T-helper 1 cell treated with Interleukin-12 subunit alpha and Interleukin-12 subunit beta and Interleukin-4 antibody, amounts not matched to agents 30 ng/mL and 1 ng/mL, for 36 hours (primary cell): Measurements from ENCODE around the gene ALG8. TPM values are rescaled to one million over a fixed set of nuclear protein-coding genes. Genes with fewer than 3 reads are reported as not detected.

Experiments used
- intact Hi-C: fragments of 100-400 bp; cut with micrococcal nuclease; formaldehyde crosslinking; loops from one replicate; pipeline ENCODE4 v1.15.1; 2024
- total RNA-seq: library from RNA; stranded (reverse); gene quantifications from 2 replicates; pipeline ENCODE4 v1.2.3, GENCODE V29; 2022

Gene ALG8
- total RNA-seq, 1 donor from 2014 or later, result 55.6 TPM

DNA sequence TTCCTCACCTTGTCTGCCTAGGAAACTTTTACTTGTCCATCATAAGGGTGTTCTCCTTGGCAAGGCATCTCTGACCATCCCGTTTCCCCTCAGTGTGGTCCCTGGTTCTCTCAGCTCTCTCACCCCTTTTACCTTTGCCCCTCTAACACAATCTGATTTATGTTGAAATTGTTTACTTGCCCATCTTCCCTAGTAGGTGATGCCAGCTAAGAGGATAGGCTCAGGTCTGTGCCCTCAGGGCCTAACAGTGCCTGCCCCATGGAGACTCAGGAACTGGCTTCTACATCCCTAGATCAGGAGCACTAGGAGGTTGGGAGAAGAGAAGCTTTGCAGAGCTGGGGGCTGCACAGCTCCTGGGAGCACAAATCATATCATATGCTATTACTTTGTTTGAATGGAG lies 21.1 kb upstream of the ALG8 start:
- intact Hi-C loops, result no loop called here

DNA sequence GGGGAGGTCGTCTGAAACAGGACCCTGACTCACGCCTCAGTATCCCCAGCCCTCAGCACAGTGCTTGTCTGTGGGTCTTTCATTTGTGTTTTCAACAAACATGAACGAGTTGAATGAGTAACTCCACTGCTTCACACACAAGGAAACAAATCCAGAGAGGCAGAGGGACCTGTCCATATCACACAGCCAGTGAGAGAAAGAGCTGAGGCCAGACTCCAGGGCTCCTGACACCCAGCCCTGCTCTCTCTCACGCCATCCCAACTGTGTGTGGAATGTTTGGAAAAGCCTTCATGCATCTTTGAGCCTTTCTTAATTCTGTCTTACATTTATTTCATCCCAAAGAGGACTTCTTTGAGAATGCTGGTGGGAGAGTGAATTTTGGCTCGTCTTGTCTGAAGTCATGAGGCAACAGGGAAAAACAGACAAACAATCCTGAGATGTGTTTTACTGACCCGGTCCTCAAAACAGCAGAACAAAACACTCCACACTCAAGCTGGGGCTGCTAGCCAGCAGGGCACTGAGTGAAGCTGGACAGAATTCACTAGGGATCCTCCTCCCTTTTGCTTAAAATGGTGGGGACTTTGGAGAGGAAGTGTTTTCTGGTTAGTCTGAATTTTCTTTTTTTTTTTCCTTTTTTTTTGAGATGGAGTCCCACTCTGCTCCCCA lies 19.7 kb upstream of the ALG8 start:
- intact Hi-C loops, result no loop called here

DNA sequence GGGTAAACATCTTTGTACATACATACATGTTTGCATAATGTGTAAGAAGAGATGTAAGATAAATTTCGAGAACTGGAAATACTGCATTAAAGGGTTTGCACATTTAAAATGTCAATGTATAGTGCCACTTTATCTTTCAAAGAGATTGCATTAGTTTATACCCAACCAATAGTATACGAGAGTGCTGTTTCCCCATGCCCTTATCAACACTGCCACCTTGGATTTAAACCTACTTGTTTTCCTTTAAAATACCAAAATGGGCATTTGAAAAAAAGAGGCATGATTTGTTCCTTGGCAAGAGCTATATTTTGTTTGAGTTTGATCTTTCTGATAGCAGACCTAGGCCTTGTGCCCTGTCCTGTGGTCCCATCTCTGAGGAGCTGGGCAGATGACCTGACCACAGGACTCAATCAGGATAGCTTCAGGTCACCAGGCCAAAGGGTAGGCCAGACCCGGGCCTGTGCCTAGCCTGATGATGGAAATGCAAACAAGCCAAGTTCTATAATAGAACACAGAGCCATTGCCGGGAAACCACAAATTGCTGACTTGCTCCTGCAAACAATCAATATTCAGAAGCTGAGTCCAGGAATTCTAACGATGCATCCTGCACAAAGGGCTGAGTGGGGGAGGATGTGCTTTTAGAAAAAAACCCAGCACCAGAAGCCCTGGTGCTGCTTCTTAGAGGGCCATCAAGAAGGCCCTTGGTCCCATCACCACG lies 16.9 kb upstream of the ALG8 start:
- intact Hi-C loops, result no loop called here

DNA sequence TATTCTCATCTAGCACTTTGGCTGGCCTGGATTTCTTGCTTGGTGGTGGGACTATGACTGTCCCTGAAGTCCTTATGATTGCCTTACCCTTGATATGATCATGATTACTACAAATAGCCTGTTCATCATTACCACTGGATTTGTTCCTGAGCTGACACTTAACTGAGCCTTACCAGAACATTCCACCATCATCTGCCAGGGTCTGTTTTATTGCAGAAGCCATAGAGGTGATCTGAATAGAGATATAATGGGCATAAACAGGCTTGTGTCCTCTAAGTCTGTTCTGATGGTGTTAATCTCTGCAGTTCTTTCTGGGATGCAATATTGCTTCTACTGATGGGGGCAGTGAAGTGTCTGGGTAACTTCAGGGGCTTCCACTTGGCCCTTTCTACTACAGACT lies 12.4 kb upstream of the ALG8 start:
- intact Hi-C loops, result no loop called here

DNA sequence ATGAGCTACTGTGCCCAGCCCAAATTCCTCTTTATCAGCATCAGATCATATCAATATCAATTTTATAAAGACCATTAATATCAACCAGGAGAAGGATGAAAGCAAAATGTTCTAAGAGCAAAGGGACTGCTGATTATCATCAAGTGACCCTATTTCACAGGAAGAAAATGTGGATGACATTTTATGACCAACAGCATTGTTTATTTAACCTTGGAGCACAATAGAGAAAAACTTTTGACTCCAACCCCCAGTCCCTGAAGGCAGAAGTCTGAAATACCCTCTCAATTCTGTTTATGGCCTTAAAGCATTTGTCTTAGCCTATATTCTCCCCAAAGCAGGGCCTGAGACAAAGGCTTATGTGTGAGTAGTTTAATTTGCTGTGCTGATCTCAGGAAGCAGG lies 11.3 kb upstream of the ALG8 start:
- intact Hi-C loops, result no loop called here

DNA sequence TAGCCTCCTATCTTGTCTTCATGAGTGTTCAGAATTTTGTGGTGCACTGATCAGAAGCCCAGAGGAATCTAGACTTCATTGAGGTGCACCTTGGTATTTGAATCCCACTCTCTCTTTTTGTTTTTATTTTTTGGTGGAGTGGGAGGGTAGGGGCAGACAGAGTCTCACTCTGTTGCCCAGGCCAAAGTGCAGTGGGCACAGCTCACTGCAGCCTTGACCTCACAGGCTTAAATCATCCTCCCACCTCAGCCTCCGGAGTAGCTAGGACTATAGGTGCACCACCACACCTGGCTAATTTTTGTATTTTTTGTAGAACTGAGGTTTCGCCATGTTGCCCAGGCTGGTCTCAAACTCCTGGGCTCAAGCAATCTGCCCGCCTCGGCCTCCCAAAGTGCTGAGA lies 10.9 kb upstream of the ALG8 start:
- intact Hi-C loops, result no loop called here

DNA sequence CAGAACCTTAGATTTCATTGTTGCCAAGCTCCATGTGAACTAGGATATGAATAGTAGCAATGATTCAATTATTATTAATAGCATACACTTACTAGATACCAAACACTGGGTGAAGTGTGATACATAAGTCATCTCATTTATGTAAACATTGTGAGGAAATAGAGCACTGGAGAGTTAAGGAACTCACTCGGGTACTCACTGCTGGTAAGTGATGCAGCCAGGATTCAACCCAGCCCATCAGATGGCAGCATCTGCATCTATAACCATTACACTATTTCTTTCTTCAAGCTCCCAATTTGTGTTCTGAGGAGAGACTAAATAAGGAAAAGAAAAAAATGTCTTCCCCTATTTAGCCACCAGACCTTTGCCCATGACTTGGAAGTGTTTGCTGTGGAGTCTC lies 10.2 kb upstream of the ALG8 start:
- intact Hi-C loops, result loop anchor here (1.0 kb wide), 1 partner anchor 437 kb away; no protein-coding TSS in a partner anchor

DNA sequence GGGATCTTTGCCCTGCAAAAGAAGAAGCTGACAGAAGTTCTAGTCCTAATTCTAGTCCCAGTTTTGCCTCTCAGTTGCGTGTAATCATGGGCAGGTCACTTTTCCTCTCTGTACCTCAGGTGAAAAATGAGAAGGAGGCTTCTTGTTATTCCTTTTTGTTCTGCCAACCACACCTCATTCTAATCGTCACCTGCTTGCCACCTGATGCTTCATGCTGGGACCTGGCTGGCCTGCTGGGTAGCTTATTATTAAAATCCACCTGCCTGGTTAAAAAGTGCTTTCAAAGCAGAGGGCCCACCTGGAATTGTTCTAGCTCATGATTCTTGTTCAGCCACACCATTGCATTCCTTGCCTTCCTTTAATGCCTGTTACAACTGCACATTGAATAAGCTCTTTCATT lies 8.4 kb upstream of the ALG8 start:
- intact Hi-C loops, result no loop called here

DNA sequence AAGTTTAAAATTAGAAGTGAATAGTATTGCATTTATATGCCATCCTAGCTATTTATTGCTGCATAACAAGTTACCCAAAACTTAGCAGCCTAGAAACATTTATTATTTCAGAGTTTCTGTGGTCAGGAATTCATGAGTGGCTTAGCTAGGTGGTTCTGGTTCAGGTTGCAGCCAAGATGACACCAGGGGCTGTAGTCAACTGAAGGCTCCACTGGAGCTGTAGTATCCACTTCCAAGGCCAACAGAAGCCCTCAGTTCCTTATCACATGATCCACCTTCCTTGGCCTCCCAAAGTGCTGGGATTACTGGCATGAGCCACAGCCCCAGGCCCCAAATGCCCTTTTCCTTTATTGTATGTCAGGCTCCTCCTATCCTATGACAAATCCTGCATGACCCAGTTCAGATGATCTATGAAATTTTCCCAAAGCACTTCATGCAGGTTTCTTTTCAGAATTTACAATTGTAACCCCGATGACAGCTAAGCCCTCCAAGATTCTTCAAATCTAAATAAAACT lies 6.1 kb upstream of the ALG8 start:
- intact Hi-C loops, result no loop called here

DNA sequence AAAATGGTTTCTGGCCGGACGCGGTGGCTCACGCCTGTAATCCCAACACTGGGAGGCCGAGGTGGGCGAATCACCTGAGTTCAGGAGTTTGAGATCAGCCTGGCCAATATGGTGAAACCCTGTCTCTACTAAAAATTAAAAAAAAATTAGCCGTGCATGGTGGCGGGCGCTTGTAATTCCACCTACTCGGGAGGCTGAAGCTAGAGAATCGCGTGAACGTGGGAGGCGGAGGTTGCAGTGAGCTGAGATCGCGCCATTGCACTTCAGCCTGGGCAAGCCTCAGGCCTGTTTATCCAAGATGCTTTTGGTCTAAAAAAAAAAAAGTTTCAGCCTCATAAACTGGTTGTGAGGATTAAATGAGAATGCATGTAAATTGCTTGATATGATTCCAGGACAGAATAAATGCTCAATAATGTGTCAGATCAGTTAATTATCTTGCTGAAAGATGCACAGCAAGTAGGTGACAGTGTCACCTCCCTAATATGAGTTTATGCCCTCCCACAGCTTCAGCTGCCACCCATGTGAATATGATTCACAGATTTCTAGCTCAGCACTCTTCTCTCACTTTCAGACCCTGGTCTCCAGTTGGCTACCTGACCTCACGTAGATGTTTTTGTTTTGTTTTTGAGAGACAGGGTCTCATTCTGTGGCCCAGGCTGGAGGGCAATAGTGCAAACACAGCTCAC lies 1.1 kb upstream of the ALG8 start:
- intact Hi-C loops, result loop anchor here (1.0 kb wide), 1 partner anchor 424 kb away; no protein-coding TSS in a partner anchor

DNA sequence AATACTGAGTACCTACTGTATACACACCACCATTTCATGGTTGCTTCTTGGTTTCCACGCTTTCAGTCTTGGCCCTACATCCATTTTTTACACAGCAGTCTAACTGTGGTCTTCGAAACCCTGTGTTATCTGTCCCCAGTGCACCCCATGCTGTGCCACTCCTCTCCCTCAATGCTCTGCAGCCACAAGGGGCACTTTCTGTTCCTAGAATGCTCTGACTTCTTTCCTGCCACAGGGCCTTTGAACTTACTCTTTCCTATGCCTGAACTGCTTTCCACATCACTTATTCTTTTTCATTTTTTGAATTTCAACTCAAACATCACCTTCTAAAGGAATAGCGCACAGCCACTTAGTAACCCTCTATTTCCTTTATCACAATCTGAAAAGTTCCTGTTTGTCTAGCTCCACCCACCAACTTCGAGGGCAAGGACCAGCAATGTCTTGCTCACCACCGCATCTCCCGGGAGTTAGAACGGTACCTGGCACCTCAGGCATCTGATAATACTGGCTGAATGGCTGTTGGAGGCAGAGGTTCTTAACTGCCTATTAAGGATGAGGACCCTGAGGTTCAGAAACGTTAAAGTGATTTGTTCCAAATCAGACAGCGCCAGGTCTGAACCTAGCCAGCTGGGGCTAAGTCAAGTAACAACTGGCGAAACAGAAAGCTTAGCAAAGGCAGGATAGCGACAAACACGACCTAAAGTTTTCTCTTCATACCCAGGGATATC lies 568 bp downstream of the ALG8 start:
- intact Hi-C loops, result loop anchor here (1.0 kb wide), 12 partner anchors 45 to 502 kb away; partner anchors contain the start of genes AAMDC, CLNS1A, GAB2 and INTS4

DNA sequence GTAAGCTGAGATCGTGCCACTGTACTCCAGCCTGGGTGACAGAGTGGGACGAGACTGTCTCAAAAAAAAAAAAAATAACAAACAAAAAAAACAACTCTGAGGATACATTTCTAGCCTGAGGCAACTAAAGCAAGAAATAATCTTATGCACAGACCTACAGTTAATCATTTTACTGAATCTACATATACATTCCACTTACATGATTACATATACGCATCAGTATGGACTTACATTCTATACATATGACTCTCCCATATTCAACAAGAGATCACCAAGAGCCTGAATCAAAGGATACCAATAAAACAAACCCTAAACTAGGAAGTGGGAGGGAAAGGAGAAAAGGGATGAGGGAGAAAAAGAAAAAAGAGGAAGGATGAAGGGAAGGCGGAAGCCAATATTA lies 1.1 kb downstream of the ALG8 start:
- intact Hi-C loops, result no loop called here

DNA sequence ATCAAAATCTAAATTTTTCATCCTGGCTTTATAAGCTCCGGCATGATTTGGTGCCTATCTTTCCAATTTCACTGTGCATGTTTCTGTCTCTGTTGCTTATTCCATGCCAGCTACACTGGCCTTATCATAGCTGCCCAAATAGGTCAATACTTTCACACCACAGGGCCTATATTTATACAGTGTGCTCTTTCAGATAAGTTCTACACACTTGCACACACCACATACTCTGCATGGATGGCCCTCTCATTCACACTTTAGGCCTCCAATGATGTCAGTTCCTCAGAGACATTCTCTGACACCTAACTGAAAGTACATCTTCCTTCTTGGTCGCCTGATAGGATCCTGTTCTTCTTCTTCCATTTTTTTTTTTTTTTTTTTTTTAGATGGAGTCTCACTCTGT lies 7.0 kb downstream of the ALG8 start:
- intact Hi-C loops, result no loop called here

DNA sequence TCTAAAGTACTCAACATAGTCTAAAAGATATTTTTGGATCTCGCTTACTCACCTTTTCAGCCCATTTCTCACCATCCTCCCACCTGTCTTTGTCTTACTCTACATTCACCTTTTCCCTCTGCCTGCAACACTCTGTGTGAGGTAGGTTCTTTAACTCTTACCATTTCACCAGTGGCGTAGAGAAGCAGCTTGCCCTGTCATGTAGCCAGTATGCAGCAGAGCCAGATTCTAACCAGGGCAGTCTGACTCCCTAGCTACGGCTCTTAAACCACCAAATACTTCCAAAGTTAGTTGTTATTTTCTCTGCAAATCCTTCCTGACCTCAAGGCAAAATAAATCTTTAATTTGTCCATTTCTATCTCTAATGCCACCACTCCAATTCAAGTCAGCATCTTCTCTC lies 7.5 kb downstream of the ALG8 start:
- intact Hi-C loops, result no loop called here

DNA sequence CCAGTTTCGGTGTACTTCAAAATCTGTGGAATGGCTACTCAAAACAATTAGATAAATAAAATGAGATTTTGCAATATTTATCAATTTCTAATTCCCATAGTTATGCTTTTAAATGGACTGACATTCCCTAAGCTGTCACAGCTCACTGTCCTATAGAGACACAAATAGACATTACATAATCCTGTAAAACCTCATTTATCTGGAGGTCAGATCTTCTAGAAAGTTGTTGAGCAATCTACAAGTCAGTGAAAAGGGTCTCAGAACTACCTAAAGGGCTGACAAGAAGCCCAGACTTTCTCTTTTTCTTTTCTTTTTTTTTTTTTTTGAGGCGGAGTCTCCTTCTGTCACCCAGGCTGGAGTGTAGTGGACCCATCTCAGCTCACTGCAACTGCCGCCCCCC lies 12.0 kb downstream of the ALG8 start:
- intact Hi-C loops, result no loop called here

DNA sequence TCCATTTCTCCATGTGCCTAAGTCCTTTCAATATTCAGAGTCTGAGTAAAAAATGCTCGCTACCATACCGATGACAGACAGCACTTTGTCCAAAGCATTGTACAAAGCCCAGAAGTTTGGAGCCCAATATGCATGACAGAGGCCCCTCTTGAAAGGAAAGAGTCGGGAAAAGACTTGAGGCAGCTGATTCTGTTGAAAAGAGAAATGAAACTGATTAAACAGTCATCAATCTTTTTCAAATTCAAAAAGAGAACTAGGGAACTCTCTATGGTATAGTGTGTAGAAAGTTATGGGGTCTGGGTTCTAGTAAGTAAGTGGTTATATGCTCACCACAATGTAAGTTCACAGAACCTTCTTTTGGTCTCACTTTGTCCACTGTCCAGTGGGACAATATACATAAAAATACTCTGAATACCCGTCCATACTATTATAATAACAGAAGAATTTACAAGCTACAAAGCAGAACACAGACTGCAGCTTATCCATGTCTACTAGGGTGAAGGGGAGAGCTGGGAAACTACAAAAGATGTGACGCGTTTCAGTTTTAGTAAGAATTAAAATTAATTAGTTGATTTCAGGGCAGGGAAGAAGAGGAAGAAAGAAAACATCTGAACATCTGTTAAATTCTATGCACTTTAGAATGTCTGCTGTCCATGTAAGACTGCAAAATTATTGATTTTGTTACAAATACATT lies 26.7 kb downstream of the ALG8 start:
- intact Hi-C loops, result no loop called here

DNA sequence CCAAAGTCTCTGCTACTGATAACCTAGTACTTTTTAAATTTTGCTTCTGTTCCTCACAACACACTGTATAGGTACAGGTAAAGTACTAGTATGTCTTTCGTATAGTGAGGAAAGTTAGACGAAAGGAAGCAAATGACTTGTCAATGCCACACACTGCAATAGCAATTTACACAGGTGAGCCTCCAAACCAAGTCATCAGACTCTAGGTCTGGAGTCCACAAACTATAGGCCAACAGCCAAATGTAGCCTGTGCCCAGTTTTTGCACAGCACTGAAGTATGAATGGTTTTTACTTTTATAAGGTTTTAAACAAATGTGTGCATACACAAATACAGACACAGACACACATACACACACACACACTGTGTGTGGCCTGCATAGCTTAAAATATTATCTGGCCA lies 28.1 kb downstream of the ALG8 start:
- intact Hi-C loops, result no loop called here

DNA sequence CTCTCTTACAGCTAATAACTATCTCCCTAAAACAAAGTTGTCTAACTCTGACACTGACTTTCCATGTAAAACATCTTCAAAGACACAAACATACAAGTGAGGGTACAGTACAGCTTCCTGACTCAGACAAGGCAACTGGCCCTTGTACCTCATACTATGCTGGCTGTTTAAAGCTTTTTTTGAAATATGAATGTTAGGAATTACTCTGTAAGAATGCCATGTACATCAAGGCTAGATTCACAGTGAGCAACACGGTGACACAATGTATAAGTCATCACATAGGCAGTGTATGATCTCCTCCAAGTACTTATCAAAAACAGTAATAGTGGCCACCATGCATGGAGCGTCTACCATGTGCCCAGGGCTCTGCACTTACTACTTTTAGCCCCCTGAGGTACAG lies 28.6 kb downstream of the ALG8 start:
- intact Hi-C loops, result no loop called here

DNA sequence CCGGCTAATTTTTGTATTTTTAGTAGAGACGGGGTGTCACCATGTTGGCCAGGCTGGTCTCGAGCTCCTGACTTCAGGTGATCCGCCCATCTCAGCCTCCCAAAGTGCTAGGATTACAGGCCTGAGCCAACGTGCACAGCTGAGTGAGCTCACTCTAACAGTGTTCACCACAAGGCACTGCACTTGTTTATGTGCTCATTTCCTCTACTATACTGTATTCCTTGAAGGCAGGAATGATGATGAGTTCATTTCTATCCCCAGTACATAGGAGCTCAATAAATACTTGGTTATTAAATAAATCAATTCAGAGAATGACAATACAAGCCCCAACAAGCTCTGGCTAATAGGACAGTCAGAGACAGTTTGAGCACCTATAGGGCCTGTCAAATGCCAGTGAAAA lies 29.1 kb downstream of the ALG8 start:
- intact Hi-C loops, result no loop called here

DNA sequence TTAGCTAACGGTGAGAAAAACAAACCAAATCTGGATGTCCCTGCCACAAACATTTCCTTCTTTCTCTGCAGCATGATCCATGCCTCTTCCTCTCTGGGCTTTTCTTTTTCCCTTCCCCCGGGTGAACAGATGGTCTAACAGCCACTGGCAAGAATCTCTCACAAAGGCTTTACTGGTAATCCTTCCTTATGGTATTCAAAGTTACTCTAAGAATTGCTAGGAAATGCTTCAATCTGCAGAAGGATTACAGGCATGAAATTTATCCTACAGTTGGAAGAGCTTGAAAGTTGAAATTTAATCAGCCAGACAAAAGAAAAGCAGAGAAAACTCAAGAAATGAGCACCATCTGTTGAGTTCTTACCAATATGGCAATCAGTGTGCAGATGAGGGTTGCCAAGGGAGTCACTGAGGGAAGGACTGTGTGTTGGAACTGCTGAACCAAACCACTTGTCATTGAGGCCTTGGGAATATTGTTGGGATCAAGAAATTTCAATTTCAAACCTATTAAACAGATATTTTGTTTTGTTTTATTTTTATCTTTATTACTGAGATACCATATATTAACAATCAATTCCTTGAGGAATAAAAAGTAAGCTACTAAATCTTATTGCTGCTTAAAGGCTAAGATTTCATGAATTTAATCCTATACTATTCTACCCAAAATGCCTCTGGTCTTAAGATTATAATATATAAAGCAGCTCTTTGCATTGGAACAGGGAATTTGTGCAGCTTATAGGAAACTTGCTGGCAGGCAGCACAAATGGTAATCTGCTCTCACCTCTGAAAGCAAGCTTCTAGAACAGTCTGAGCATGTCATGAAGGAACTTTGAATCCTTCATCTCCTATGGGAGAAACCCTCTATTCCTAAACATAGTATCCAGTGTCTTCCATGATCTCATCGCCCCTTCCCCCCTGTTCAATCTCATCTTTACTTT lies 30.1 kb downstream of the ALG8 start:
- intact Hi-C loops, result no loop called here
